Hindlimb muscle (tissue), 1 donor: Measurements from ENCODE around the gene ZNF326. TPM values are rescaled to one million over a fixed set of nuclear protein-coding genes. Genes with fewer than 3 reads are reported as not detected.
"Not testable (repeated sequence)": the region's sequence is repeated elsewhere in the genome, so short reads cannot be mapped to it uniquely, and the experiment has no call there.

Experiments
- DNase-seq: peaks from one replicate; pipeline ENCODE4 v3.0.0-alpha.2; 2013
- polyA plus RNA-seq: library from polyadenylated mRNA; unstranded; fragments of 120-200 nt; gene quantifications from one replicate; pipeline ENCODE4 v1.2.1, GENCODE V29; 2013; ENCODE audit not compliant: insufficient read length

Gene ZNF326
- polyA plus RNA-seq, 1 donor = 23.9 TPM

- no peak for DNase-seq
Observed at GRCh38 chr1:89971600-89971999, 23.3 kb upstream of the ZNF326 start.

- no peak for DNase-seq
Observed at GRCh38 chr1:89972024-89972423, 22.9 kb upstream of the ZNF326 start.

GRCh38 chr1:89973471-89974127 is 21.3 kb upstream of the ZNF326 start:
- DNase-seq = no peak

GRCh38 chr1:89974256-89974655 is 20.7 kb upstream of the ZNF326 start:
- no peak for DNase-seq

- no peak for DNase-seq
Observed at GRCh38 chr1:89974696-89975470, 20.0 kb upstream of the ZNF326 start.

- DNase-seq = no peak
Observed at GRCh38 chr1:89975540-89976125, 19.3 kb upstream of the ZNF326 start.

GRCh38 chr1:89978755-89979154 is 16.2 kb upstream of the ZNF326 start:
- DNase-seq = no peak

- no peak for DNase-seq
Observed at GRCh38 chr1:89980605-89981004, 14.3 kb upstream of the ZNF326 start.

GRCh38 chr1:89982846-89983245 is 12.1 kb upstream of the ZNF326 start:
- not testable (repeated sequence) for DNase-seq

- not testable (repeated sequence) for DNase-seq
Observed at GRCh38 chr1:89984564-89985116, 10.3 kb upstream of the ZNF326 start.

- no peak for DNase-seq
Observed at GRCh38 chr1:89986020-89986419, 8.9 kb upstream of the ZNF326 start.

GRCh38 chr1:89987159-89987819 is 7.6 kb upstream of the ZNF326 start:
- peak; percentile 63 for DNase-seq

- no peak for DNase-seq
Observed at GRCh38 chr1:89989099-89989498, 5.8 kb upstream of the ZNF326 start.

GRCh38 chr1:89989799-89990198 is 5.1 kb upstream of the ZNF326 start:
- no peak for DNase-seq

- DNase-seq = no peak
Observed at GRCh38 chr1:89990976-89991831, 3.7 kb upstream of the ZNF326 start.

GRCh38 chr1:89993541-89993940 is 1.4 kb upstream of the ZNF326 start:
- DNase-seq = no peak

- no peak for DNase-seq
Observed at GRCh38 chr1:89994231-89994804, 592 bp upstream of the ZNF326 start.

- no peak for DNase-seq
Observed at GRCh38 chr1:89995598-89996449, 914 bp downstream of the ZNF326 start.

- no peak for DNase-seq
Observed at GRCh38 chr1:89996450-89997110, 1.7 kb downstream of the ZNF326 start.

- DNase-seq = not testable (repeated sequence)
Observed at GRCh38 chr1:89997152-89997551, 2.2 kb downstream of the ZNF326 start.
